HL-60 (cell line): ENCODE measurements around the gene IRF2BP2.

Experiments used
- DNase-seq, 2 experiments: peaks; one replicate each; pipeline ENCODE4 v3.0.0-alpha.2; 2010 to 2020; ENCODE audit warnings: low read depth in 1 of 2, low spot score in 1 of 2
- H3K27ac ChIP-seq: fragments of 250-450 bp; sonication (Bioruptor Pico); replicated peaks from 2 replicates; pipeline ENCODE4 v1.5.1; 2020; ENCODE audit warnings: mild to moderate bottlenecking, moderate library complexity
- H3K27me3 ChIP-seq: fragments of 250-450 bp; sonication (Bioruptor Pico); 2 replicates; pipeline ENCODE4 v1.5.1; 2021; ENCODE audit warnings: mild to moderate bottlenecking, moderate library complexity; ENCODE audit not compliant: insufficient read depth, poor library complexity, severe bottlenecking
- H3K4me3 ChIP-seq: replicated peaks from 2 replicates; pipeline ENCODE4 v1.5.1; 2011; ENCODE audit warnings: mild to moderate bottlenecking, control low read depth, low read length; ENCODE audit not compliant: insufficient read depth
- CTCF ChIP-seq: IDR thresholded peaks from one replicate; pipeline ENCODE4 v1.5.1; 2011; ENCODE audit warnings: low read length, control low read depth, inconsistent platforms; ENCODE audit not compliant: insufficient read depth
- GABPA ChIP-seq: IDR thresholded peaks from 2 replicates; pipeline ENCODE4 v1.6.1; 2012; ENCODE audit warnings: low read depth
- POLR2AphosphoS5 ChIP-seq: IDR thresholded peaks from 2 replicates; pipeline ENCODE4 v1.6.1; 2012; ENCODE audit warnings: low read depth
- REST ChIP-seq: IDR thresholded peaks from 2 replicates; pipeline ENCODE4 v1.6.1; 2012; ENCODE audit warnings: low read depth; ENCODE audit not compliant: insufficient replicate concordance
- SPI1 ChIP-seq: IDR thresholded peaks from 2 replicates; pipeline ENCODE4 v1.6.1; 2012; ENCODE audit warnings: low read depth, mild to moderate bottlenecking, borderline replicate concordance

IRF2BP2 gene

GRCh38 chr1:234611225-234611846, 1.4 kb upstream of the IRF2BP2 start:
- no peaks in the 10 kb centered on the region for H3K27me3 ChIP-seq
- peak; percentile 87 for DNase-seq
- no peak overlapping the region for H3K4me3 ChIP-seq
- TF ChIP-seq CTCF (no peak), GABPA (no peak), POLR2AphosphoS5 (no peak)
- peak overlapping the region; percentile 99 for H3K27ac ChIP-seq

- peak; percentile 94 to 96 for DNase-seq
- TF ChIP-seq GABPA (no peak), POLR2AphosphoS5 (peak; percentile 99; the same call in 1 of the 2 replicates), SPI1 (no peak), CTCF (no peak), REST (peak; percentile 66)
- Histone ChIP-seq H3K4me3 (peak overlapping the region; percentile 25), H3K27ac (peak overlapping the region; percentile 99), H3K27me3 (no peaks in the 10 kb centered on the region)
Measured at GRCh38 chr1:234610666-234611224, 767 bp upstream of the IRF2BP2 start.

- TF ChIP-seq CTCF (no peak), POLR2AphosphoS5 (no peak), REST (no peak), SPI1 (no peak), GABPA (no peak)
- Histone ChIP-seq H3K4me3 (no peak overlapping the region), H3K27me3 (no peaks in the 10 kb centered on the region), H3K27ac (no peak overlapping the region)
- peak in 1 of 2 experiments; percentile 35 for DNase-seq
Measured at GRCh38 chr1:234609691-234610042, 311 bp downstream of the IRF2BP2 start.
